ENCODE measurements around the gene LGALS1.

Gene LGALS1

GRCh38 chr22:37728620-37729019, 53.2 kb downstream of the LGALS1 start:
- Histone ChIP-seq H2AFZ (ENCODE audit: low read length, unreplicated experiment) (no peak overlapping the region), H3K36me3 (ENCODE audit: insufficient read depth, low read length) (no peaks in the 10 kb centered on the region), H3K27me3 (ENCODE audit: insufficient read depth, low read length) (no peaks in the 10 kb centered on the region), H3K4me3 (ENCODE audit: low read depth, low read length) (no peak overlapping the region), H3K79me2 (ENCODE audit: control insufficient read depth, insufficient read depth, low read length, unreplicated experiment) (no peaks in the 10 kb centered on the region), H3K27ac (ENCODE audit: low read depth, low read length) (no peak overlapping the region), H3K4me1 (ENCODE audit: control insufficient read depth, insufficient read depth, low read length, unreplicated experiment) (peaks cover 8% of the 10 kb centered on the region)
